Memory B cell (primary cell): Measurements from ENCODE around the gene MTHFD2.
"Not testable (repeated sequence)": the region's sequence is repeated elsewhere in the genome, so short reads cannot be mapped to it uniquely, and the experiment has no call there.

Experiments used
- ATAC-seq: fragments of 150-1000 bp; cut with Tn5 transposase; 2 replicates; pipeline ENCODE4 v1.10.0; 2021; ENCODE audit warnings: low read depth, mild to moderate bottlenecking, moderate library complexity
- DNase-seq, 2 donors: peaks; one replicate each; pipeline ENCODE4 v3.0.0; 2022; ENCODE audit warnings: low spot score in 2 of 2
- H3K27ac Mint-ChIP-seq: one replicate; pipeline ENCODE4 v1.8.0; 2022; ENCODE audit warnings: mild to moderate bottlenecking, moderate library complexity, mixed read lengths
- H3K27me3 Mint-ChIP-seq: one replicate; pipeline ENCODE4 v1.8.0; 2022; ENCODE audit warnings: mixed read lengths
- H3K36me3 Mint-ChIP-seq: one replicate; pipeline ENCODE4 v1.8.0; 2022; ENCODE audit warnings: mild to moderate bottlenecking, mixed read lengths
- H3K4me1 Mint-ChIP-seq: one replicate; pipeline ENCODE4 v1.8.0; 2022; ENCODE audit warnings: mixed read lengths
- H3K4me3 Mint-ChIP-seq: one replicate; pipeline ENCODE4 v1.8.0; 2022; ENCODE audit warnings: mild to moderate bottlenecking, moderate library complexity, mixed read lengths
- H3K9me3 Mint-ChIP-seq: one replicate; pipeline ENCODE4 v1.8.0; 2022; ENCODE audit warnings: mixed read lengths

Gene MTHFD2

DNA sequence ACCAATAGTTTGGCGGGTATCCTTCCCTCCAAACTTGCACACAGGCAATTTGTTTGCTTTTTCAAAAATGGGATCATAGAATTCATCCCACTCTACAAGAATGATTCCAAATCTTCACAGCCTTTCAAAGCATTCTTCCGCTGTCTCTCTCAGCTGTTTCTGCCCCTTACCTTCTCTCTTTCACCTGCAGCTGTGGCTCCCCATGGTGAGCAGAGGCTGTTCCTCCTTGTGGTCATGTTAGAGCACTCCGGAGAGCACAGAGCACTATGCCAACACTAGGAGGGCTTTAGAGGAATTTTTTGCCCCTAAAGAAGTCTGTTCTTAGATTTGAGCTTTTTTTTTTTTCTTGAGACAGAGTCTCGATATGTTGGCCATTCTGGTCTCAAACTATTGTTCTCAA is 30.4 kb downstream of the MTHFD2 start:
- no peak for ATAC-seq
- Mint-ChIP-seq H3K27me3 (no peaks in the 10 kb centered on the region), H3K36me3 (peaks cover 3% of the 10 kb centered on the region), H3K9me3 (no peaks in the 10 kb centered on the region), H3K4me3 (no peak overlapping the region), H3K4me1 (no peaks in the 10 kb centered on the region), H3K27ac (no peak overlapping the region)
- no peak for DNase-seq

GRCh38 chr2:74229865-74230264 is 31.4 kb downstream of the MTHFD2 start:
- H3K27ac Mint-ChIP-seq, H3K36me3 Mint-ChIP-seq, H3K9me3 Mint-ChIP-seq, H3K27me3 Mint-ChIP-seq, H3K4me1 Mint-ChIP-seq, ATAC-seq, H3K4me3 Mint-ChIP-seq, DNase-seq: not testable (repeated sequence)

- Mint-ChIP-seq H3K4me3 (no peak overlapping the region), H3K36me3 (peaks cover 11% of the 10 kb centered on the region), H3K27me3 (no peaks in the 10 kb centered on the region), H3K9me3 (no peaks in the 10 kb centered on the region), H3K4me1 (no peaks in the 10 kb centered on the region), H3K27ac (no peak overlapping the region)
- ATAC-seq = no peak
- no peak for DNase-seq
Observed at GRCh38 chr2:74232426-74232825, 34.0 kb downstream of the MTHFD2 start.

DNA sequence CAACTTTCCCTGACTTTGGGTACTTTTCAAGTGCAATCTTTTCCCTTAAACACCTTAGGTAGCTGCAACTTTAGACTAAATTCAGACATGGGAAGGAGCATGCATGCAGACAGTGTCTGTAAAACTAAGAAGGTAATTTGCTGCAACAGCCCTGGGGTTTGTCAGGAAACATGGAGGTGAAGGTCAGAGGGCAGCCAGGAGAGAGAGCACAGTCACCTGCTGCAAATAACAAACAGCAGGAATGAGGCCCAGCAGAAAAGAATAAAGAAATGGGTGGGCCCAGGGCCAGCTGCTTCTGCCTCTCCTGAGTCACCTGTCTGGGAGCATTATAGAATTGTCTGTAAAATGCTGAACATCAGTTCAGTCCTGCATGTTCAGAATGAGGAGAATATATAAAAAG is 35.2 kb downstream of the MTHFD2 start:
- ATAC-seq = no peak
- H3K27ac Mint-ChIP-seq = no peak overlapping the region

GRCh38 chr2:74235041-74235440 is 36.6 kb downstream of the MTHFD2 start:
- Mint-ChIP-seq H3K27ac (no peak overlapping the region), H3K36me3 (peaks cover 9% of the 10 kb centered on the region), H3K27me3 (peaks cover under 1% of the 10 kb centered on the region), H3K9me3 (no peaks in the 10 kb centered on the region), H3K4me3 (no peak overlapping the region), H3K4me1 (no peaks in the 10 kb centered on the region)
- ATAC-seq = no peak
- no peak for DNase-seq

More for the DNA sequence above, 35.2 kb downstream of the MTHFD2 start:
- Mint-ChIP-seq H3K27me3 (no peaks in the 10 kb centered on the region), H3K36me3 (peaks cover 11% of the 10 kb centered on the region), H3K9me3 (no peaks in the 10 kb centered on the region), H3K4me3 (no peak overlapping the region), H3K4me1 (no peaks in the 10 kb centered on the region)
- DNase-seq = no peak

DNA sequence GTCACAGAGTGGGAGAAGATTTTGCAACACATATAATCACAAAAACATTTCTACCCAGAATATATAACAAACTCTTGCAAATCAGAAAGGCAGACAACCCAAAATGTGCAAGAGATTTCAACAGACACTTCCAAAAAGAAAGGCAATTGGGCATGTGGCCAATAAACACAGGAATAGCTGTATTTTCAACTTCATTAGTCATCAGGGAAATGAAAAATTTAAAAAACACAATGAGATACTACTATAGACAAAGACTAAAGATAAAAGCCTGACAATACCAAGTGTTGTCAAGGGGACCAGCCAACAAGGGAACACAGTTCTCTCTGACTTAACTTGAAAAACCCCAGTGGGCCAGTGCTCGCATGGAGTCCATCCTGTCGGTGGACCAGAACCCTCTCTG is 40.5 kb downstream of the MTHFD2 start:
- ATAC-seq (no peak), DNase-seq (no peak)
- no peak overlapping the region for H3K27ac Mint-ChIP-seq
- H3K27me3 Mint-ChIP-seq = peaks cover 1% of the 10 kb centered on the region
- no peaks in the 10 kb centered on the region for H3K4me1 Mint-ChIP-seq
- H3K9me3 Mint-ChIP-seq = no peaks in the 10 kb centered on the region
- H3K4me3 Mint-ChIP-seq = no peak overlapping the region
- H3K36me3 Mint-ChIP-seq = peaks cover 7% of the 10 kb centered on the region

DNA sequence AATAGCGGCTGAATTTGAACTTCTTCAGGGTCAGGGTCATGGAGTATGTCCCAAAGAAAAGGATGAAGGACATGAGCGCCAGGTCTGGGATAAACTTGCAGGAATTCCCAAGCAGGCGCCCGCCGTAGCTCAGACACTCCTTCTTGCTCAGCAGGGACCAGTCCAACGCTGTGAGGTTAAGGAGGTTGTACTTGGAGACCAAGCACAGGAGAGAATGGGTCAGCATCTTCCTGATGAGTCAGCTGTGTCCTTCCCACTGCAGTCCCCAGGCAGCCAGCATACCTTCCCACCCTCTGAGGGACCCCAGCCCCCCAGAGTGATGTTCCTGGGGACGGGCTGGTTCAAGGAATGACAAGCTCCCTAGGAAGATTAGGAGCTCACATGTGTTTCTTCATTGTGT is 40.9 kb downstream of the MTHFD2 start:
- Mint-ChIP-seq H3K4me1 (no peaks in the 10 kb centered on the region), H3K27me3 (peaks cover 1% of the 10 kb centered on the region), H3K36me3 (peaks cover 7% of the 10 kb centered on the region), H3K4me3 (no peak overlapping the region), H3K27ac (no peak overlapping the region), H3K9me3 (no peaks in the 10 kb centered on the region)
- DNase-seq (no peak), ATAC-seq (no peak)

- peaks cover 1% of the 10 kb centered on the region for H3K27me3 Mint-ChIP-seq
- ATAC-seq (no peak), DNase-seq (no peak)
- no peak overlapping the region for H3K4me3 Mint-ChIP-seq
- H3K27ac Mint-ChIP-seq = no peak overlapping the region
- no peaks in the 10 kb centered on the region for H3K9me3 Mint-ChIP-seq
- peaks cover 3% of the 10 kb centered on the region for H3K36me3 Mint-ChIP-seq
- H3K4me1 Mint-ChIP-seq = no peaks in the 10 kb centered on the region
Observed at GRCh38 chr2:74242354-74243071, 44.1 kb downstream of the MTHFD2 start.

DNA sequence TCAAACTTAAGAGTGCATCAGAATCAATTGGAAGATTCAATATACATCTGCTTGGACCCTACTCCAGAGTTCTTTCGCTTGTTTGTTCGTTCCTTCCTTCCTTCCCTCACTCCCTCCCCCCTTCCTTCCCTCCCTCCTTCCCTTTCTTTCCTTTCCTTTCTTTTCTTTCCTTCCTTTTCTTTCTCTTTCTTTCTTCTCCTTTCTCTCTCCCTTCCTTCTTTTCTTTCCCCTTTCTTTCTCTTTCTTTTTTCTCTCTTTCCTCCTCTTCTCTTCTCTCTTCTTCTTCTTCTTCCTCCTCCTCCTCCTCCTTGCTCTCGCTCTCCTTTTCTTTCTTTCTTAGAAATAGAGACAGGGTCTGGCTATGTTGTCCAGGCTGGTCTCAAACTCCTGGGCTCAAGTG is 45.9 kb downstream of the MTHFD2 start:
- Mint-ChIP-seq H3K4me1 (peaks cover 3% of the 10 kb centered on the region), H3K27me3 (peaks cover 1% of the 10 kb centered on the region), H3K36me3 (peaks cover 8% of the 10 kb centered on the region), H3K9me3 (no peaks in the 10 kb centered on the region), H3K27ac (no peak overlapping the region), H3K4me3 (no peak overlapping the region)
- no peak for DNase-seq
- ATAC-seq = no peak

DNA sequence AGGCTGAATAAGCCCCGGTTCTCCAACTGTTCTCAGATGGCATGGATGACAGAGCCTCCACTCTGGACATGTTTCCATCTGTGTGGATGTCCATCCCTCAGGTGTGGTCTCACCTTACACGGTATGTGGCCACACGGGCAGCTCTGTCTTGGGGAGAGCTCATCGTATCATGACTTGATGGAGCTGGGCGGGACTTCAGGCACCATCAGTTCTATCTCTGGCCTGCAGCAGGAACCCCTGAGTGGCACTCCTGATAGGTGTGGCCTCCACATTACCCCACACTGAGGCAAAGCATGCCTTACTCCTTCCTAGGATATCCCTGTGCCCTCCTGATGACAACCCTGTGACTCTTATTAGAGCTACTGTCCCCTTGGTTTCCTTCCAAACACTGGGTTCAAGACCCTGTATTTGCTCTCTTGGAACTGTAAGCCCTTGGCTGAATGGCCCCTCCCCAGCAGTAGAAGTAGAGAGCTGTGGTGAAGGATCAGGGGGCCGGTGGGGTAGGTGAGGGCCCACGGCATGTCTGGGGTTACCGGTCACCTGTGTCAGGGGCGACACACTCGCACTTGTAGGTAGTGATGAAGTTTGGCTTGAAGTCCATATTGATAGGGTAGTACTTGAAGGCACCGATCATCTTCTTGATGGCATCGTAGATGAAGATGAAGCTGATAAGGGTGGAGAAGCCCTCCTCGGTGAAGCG is 48.2 kb downstream of the MTHFD2 start:
- DNase-seq (no peak), ATAC-seq (no peak)
- Mint-ChIP-seq H3K27ac (no peak overlapping the region), H3K4me3 (no peak overlapping the region), H3K4me1 (peaks cover 8% of the 10 kb centered on the region), H3K9me3 (no peaks in the 10 kb centered on the region), H3K36me3 (peaks cover 8% of the 10 kb centered on the region), H3K27me3 (no peaks in the 10 kb centered on the region)

DNA sequence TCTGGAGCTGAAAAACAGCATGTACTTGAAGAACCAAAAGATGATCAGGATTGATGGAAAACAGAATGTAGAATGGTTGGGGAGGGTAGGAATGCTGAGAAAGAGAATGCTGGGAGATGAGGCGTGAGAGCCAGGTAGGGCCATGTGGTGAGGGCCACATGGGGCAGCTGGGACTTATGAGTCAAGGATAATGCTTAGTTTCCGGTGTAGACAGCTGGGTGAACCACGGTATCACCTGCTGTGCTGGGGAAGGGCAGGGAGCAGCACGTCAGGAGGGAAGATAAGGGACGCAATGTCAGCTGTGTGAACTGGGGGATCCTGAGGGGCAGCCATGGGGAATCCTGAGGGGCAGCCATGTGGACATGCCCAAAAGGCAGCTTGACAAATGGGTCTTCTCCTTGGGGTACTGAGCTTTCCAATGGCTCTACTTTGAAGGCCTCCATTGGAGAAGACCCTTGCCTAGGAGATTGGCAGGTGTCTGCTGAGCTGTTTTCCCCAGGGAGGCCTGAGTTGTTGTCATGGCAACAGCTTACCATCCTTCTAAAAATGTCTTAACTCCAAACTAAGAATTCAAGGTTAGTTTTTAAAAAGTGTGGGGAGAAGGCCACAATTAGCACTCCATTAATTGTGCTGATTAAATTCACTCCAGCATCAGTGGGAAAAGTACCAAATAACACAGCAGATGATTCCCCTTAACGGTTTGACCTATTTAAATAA is 51.1 kb downstream of the MTHFD2 start:
- Mint-ChIP-seq H3K4me3 (no peak overlapping the region), H3K9me3 (no peaks in the 10 kb centered on the region), H3K27ac (no peak overlapping the region), H3K36me3 (peaks cover 13% of the 10 kb centered on the region), H3K27me3 (no peaks in the 10 kb centered on the region), H3K4me1 (peaks cover 8% of the 10 kb centered on the region)
- no peak for DNase-seq
- no peak for ATAC-seq

DNA sequence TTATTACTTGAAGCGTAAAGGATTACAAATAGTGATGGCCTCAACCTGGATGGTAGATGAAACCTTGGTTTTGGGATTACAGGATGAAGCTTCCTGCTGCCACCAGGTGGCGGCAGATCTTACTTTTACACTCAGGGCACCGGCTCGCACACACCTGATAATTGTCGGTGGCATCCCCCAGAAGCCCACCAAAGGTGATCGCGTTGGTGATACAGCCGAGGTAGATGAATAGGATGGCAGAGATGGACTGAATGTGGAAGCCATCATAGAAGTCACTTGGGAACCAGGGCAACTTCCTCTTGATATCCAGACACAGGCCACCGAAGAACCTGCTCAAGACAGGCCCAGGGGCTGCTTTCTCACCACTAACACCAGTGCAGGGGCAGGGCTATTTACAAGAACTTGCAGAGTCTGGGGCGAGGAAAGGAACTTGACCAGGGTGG is 51.8 kb downstream of the MTHFD2 start:
- H3K4me3 Mint-ChIP-seq = no peak overlapping the region
- peaks cover 14% of the 10 kb centered on the region for H3K36me3 Mint-ChIP-seq
- no peak overlapping the region for H3K27ac Mint-ChIP-seq
- peak; percentile 76 for ATAC-seq
- H3K4me1 Mint-ChIP-seq = peaks cover 8% of the 10 kb centered on the region
- no peaks in the 10 kb centered on the region for H3K9me3 Mint-ChIP-seq
- DNase-seq = peak; percentile 44
- no peaks in the 10 kb centered on the region for H3K27me3 Mint-ChIP-seq

- H3K4me3 Mint-ChIP-seq = no peak overlapping the region
- no peaks in the 10 kb centered on the region for H3K9me3 Mint-ChIP-seq
- H3K36me3 Mint-ChIP-seq = peaks cover 13% of the 10 kb centered on the region
- H3K27me3 Mint-ChIP-seq = no peaks in the 10 kb centered on the region
- DNase-seq = no peak
- no peak overlapping the region for H3K27ac Mint-ChIP-seq
- H3K4me1 Mint-ChIP-seq = peaks cover 8% of the 10 kb centered on the region
- ATAC-seq = no peak
Observed at GRCh38 chr2:74252036-74252435, 53.6 kb downstream of the MTHFD2 start.

DNA sequence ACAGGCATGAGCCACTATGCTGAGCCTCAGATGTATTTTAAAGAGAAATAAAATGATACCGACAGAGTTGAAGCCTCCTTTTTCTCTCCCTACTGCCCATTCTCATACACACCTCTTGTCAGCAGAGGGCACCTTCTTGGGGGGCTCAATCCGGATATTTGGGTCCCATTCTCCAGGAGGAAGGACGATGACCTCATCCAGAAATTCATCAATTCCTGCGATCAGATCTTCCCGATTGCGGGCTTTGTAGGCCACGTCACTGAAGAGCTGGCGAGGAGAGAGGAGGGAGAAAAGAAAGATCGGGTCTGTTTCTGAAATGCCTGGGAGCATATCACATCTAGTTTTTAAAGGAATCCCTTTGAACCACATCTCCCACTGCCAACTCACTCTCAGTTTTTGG is 54.4 kb downstream of the MTHFD2 start:
- no peak overlapping the region for H3K4me3 Mint-ChIP-seq
- H3K36me3 Mint-ChIP-seq = peaks cover 13% of the 10 kb centered on the region
- no peak overlapping the region for H3K27ac Mint-ChIP-seq
- no peaks in the 10 kb centered on the region for H3K27me3 Mint-ChIP-seq
- ATAC-seq (no peak), DNase-seq (no peak)
- H3K4me1 Mint-ChIP-seq = peaks cover 8% of the 10 kb centered on the region
- H3K9me3 Mint-ChIP-seq = no peaks in the 10 kb centered on the region
